GM23248 (cell line): ENCODE measurements around the gene TRAM2. TPM values are rescaled to one million over a fixed set of nuclear protein-coding genes. Genes with fewer than 3 reads are reported as not detected.

Source experiments
- DNase-seq: peaks from one replicate; pipeline ENCODE4 v3.0.0-alpha.2; 2015
- H2AFZ ChIP-seq: fragments of 200-600 bp; sonication (generic); 2 replicates; pipeline ENCODE4 v1.6.1; 2016; ENCODE audit warnings: antibody characterized with exemption
- H3F3A ChIP-seq: fragments of 200-600 bp; sonication (generic); 2 replicates; pipeline ENCODE4 v1.6.1; 2016; ENCODE audit warnings: mild to moderate bottlenecking, antibody characterized with exemption, mixed run types; ENCODE audit not compliant: insufficient read depth
- H3K27ac ChIP-seq: fragments of 200-600 bp; sonication (generic); 2 replicates; pipeline ENCODE4 v1.5.1; 2016; ENCODE audit warnings: mild to moderate bottlenecking
- H3K27me3 ChIP-seq: fragments of 200-600 bp; sonication (generic); replicated peaks from 2 replicates; pipeline ENCODE4 v1.6.1; 2016; ENCODE audit warnings: mild to moderate bottlenecking; ENCODE audit not compliant: insufficient read depth
- H3K36me3 ChIP-seq: fragments of 200-600 bp; sonication (generic); 2 replicates; pipeline ENCODE4 v1.6.1; 2016; ENCODE audit warnings: low read depth, mild to moderate bottlenecking
- H3K4me1 ChIP-seq: fragments of 200-600 bp; sonication (generic); 2 replicates; pipeline ENCODE4 v1.6.1; 2016; ENCODE audit warnings: mild to moderate bottlenecking; ENCODE audit not compliant: insufficient read depth
- H3K4me2 ChIP-seq: fragments of 200-600 bp; sonication (generic); one replicate; pipeline ENCODE4 v1.6.1; 2016; ENCODE audit warnings: mild to moderate bottlenecking; ENCODE audit not compliant: unreplicated experiment
- H3K4me3 ChIP-seq: fragments of 200-600 bp; sonication (generic); 2 replicates; pipeline ENCODE4 v1.5.1; 2016; ENCODE audit warnings: mild to moderate bottlenecking
- H3K79me2 ChIP-seq: fragments of 200-600 bp; sonication (generic); 2 replicates; pipeline ENCODE4 v1.6.1; 2016; ENCODE audit warnings: mild to moderate bottlenecking; ENCODE audit not compliant: insufficient read depth
- H3K9ac ChIP-seq: fragments of 200-600 bp; sonication (generic); 2 replicates; pipeline ENCODE4 v1.6.1; 2016; ENCODE audit warnings: mild to moderate bottlenecking
- H3K9me2 ChIP-seq: fragments of 200-600 bp; sonication (generic); 2 replicates; pipeline ENCODE4 v1.6.1; 2016; ENCODE audit warnings: mixed run types, mild to moderate bottlenecking, moderate library complexity; ENCODE audit not compliant: insufficient read depth
- H3K9me3 ChIP-seq: fragments of 200-600 bp; sonication (generic); one replicate; pipeline ENCODE4 v1.6.1; 2017; ENCODE audit warnings: low read depth
- H4K20me1 ChIP-seq: fragments of 200-600 bp; sonication (generic); 2 replicates; pipeline ENCODE4 v1.6.0; 2016; ENCODE audit not compliant: insufficient read depth
- EZH2 ChIP-seq: fragments of 200-600 bp; sonication (generic); IDR thresholded peaks from 2 replicates; pipeline ENCODE4 v1.6.1; 2018; ENCODE audit warnings: antibody characterized with exemption, mild to moderate bottlenecking; ENCODE audit not compliant: insufficient read depth, poor library complexity, severe bottlenecking
- EZH2phosphoT487 ChIP-seq: fragments of 200-600 bp; sonication (generic); IDR thresholded peaks from 2 replicates; pipeline ENCODE4 v1.6.1; 2018; ENCODE audit warnings: antibody characterized with exemption, moderate library complexity, mild to moderate bottlenecking, low read depth; ENCODE audit not compliant: insufficient read depth
- WGBS, 2 experiments: methylation state at CpG; one replicate each; pipeline ENCODE4 v1.1.6; 2015 to 2017; ENCODE audit warnings: low lambda C conversion rate in 2 of 2, low coverage in 1 of 2; ENCODE audit errors: missing lambda C conversion rate in 2 of 2; 5-methylcytosine and 5-hydroxymethylcytosine counted together
- in situ Hi-C: fragments of 300-500 bp; cut with MboI; formaldehyde crosslinking; loops from 2 replicates; pipeline ENCODE4 v1.15.0; 2020
- polyA plus RNA-seq: library from polyadenylated mRNA; unstranded; fragments of >200 nt; fragmentation: Nextera tagmentation; extraction: Ambion mirVana; gene quantifications from 2 replicates; pipeline ENCODE4 v1.2.1, GENCODE V29; 2016
- total RNA-seq: library from RNA; depleted of rRNA; stranded (reverse); fragments of >200 nt; shearing (Covaris generic); gene quantifications from 2 replicates; pipeline ENCODE4 v1.2.3, GENCODE V29; 2014

The TRAM2 gene
- total and polyA plus RNA-seq, 2 experiments from 2014 or later, result 141 to 174 TPM

- Histone ChIP-seq H3F3A (peaks cover 85% of the 10 kb centered on the region), H3K27ac (peak overlapping the region; percentile 98), H3K4me1 (peaks cover 75% of the 10 kb centered on the region), H3K4me3 (no peak overlapping the region), H4K20me1 (no peaks in the 10 kb centered on the region), H3K79me2 (peaks cover 94% of the 10 kb centered on the region), H3K27me3 (no peaks in the 10 kb centered on the region), H3K36me3 (peaks cover 20% of the 10 kb centered on the region), H2AFZ (no peak overlapping the region), H3K9me2 (no peaks in the 10 kb centered on the region), H3K4me2 (peak overlapping the region; percentile 27), H3K9me3 (no peaks in the 10 kb centered on the region), H3K9ac (peak overlapping the region; percentile 30)
- TF ChIP-seq EZH2, result no peak
- no peak for TF ChIP-seq EZH2phosphoT487
- DNase-seq, result peak; percentile 57
- 63 to 73% methylated on average over 3 of the region's 3 CpGs for WGBS, 2 experiments
- in situ Hi-C loops, result no loop called here
Measured at GRCh38 chr6:52522655-52523054, 54.2 kb downstream of the TRAM2 start.

GRCh38 chr6:52522151-52522626, 54.7 kb downstream of the TRAM2 start:
- peaks cover 88% of the 10 kb centered on the region for H3F3A ChIP-seq
- in situ Hi-C loops, result no loop called here
- peaks cover 80% of the 10 kb centered on the region for H3K4me1 ChIP-seq
- peaks cover 20% of the 10 kb centered on the region for H3K36me3 ChIP-seq
- no peak for TF ChIP-seq EZH2
- TF ChIP-seq EZH2phosphoT487, result no peak
- no peak overlapping the region for H2AFZ ChIP-seq
- no peaks in the 10 kb centered on the region for H4K20me1 ChIP-seq
- H3K9ac ChIP-seq, result peak overlapping the region; percentile 69
- H3K27ac ChIP-seq, result peak overlapping the region; percentile 98
- 18 to 19% methylated on average over 7 of the region's 7 CpGs for WGBS, 2 experiments
- H3K4me3 ChIP-seq, result no peak overlapping the region
- H3K27me3 ChIP-seq, result no peaks in the 10 kb centered on the region
- peaks cover 91% of the 10 kb centered on the region for H3K79me2 ChIP-seq
- peak; percentile 87 for DNase-seq
- no peaks in the 10 kb centered on the region for H3K9me3 ChIP-seq
- no peaks in the 10 kb centered on the region for H3K9me2 ChIP-seq
- peak overlapping the region; percentile 55 for H3K4me2 ChIP-seq

GRCh38 chr6:52519618-52520017, 57.2 kb downstream of the TRAM2 start:
- Histone ChIP-seq H3K36me3 (peaks cover 41% of the 10 kb centered on the region), H3K4me1 (peaks cover 92% of the 10 kb centered on the region)
- TF ChIP-seq EZH2 (no peak), EZH2phosphoT487 (no peak)

GRCh38 chr6:52518279-52518945, 58.4 kb downstream of the TRAM2 start:
- DNase-seq, result peak; percentile 54
- 45 to 47% methylated on average over 13 of the region's 13 CpGs for WGBS, 2 experiments
- H3K9ac ChIP-seq, result peak overlapping the region; percentile 73
- peak overlapping the region; percentile 20; the same call in 1 of the 2 replicates for H3K4me3 ChIP-seq
- H3K4me2 ChIP-seq, result peak overlapping the region; percentile 62
- H3K27ac ChIP-seq, result peak overlapping the region; percentile 98
- in situ Hi-C loops, result no loop called here
- peaks cover 48% of the 10 kb centered on the region for H3K36me3 ChIP-seq
- no peaks in the 10 kb centered on the region for H3K27me3 ChIP-seq
- no peaks in the 10 kb centered on the region for H3K9me3 ChIP-seq
- no peak overlapping the region for H2AFZ ChIP-seq
- peaks cover 93% of the 10 kb centered on the region for H3F3A ChIP-seq
- H4K20me1 ChIP-seq, result no peaks in the 10 kb centered on the region
- H3K4me1 ChIP-seq, result peaks cover 95% of the 10 kb centered on the region
- H3K79me2 ChIP-seq, result peaks cover 87% of the 10 kb centered on the region
- TF ChIP-seq EZH2phosphoT487 (no peak), EZH2 (no peak)
- H3K9me2 ChIP-seq, result no peaks in the 10 kb centered on the region

More at GRCh38 chr6:52519618-52520017, 57.2 kb downstream of the TRAM2 start:
- no peak overlapping the region for H3K4me2 ChIP-seq
- H4K20me1 ChIP-seq, result no peaks in the 10 kb centered on the region
- peaks cover 93% of the 10 kb centered on the region for H3F3A ChIP-seq
- peak overlapping the region; percentile 98 for H3K27ac ChIP-seq
- H2AFZ ChIP-seq, result no peak overlapping the region
- WGBS, 2 experiments, result 62 to 73% methylated on average over 4 of the region's 4 CpGs
- in situ Hi-C loops, result no loop called here
- H3K27me3 ChIP-seq, result no peaks in the 10 kb centered on the region
- no peaks in the 10 kb centered on the region for H3K9me2 ChIP-seq
- no peak overlapping the region for H3K9ac ChIP-seq
- peaks cover 91% of the 10 kb centered on the region for H3K79me2 ChIP-seq
- no peak overlapping the region for H3K4me3 ChIP-seq
- H3K9me3 ChIP-seq, result no peaks in the 10 kb centered on the region
- DNase-seq, result peak; percentile 47
